HepG2 (cell line): Measurements from ENCODE around the gene PHOSPHO2. TPM values are rescaled to one million over a fixed set of nuclear protein-coding genes. Genes with fewer than 3 reads are reported as not detected.
A peak's percentile ranks its signal among the peaks of the same experiment; 100 is the strongest.

Experiments
- CHCHD3 ChIP-seq: sonication (generic); formaldehyde crosslinking; IDR thresholded peaks from 2 replicates; pipeline ENCODE4 v1.8.0; 2022; ENCODE audit warnings: mild to moderate bottlenecking, missing genetic modification reagents, moderate library complexity
- FOXA3 ChIP-seq: IDR thresholded peaks from 2 replicates; pipeline ENCODE4 v1.6.1; 2016; ENCODE audit warnings: missing genetic modification reagents, missing compliant biosample characterization
- FOXP4 ChIP-seq: sonication (generic); formaldehyde crosslinking; IDR thresholded peaks from 2 replicates; pipeline ENCODE4 v1.4.0; 2020; ENCODE audit warnings: missing genetic modification reagents
- HNF1A ChIP-seq, 2 experiments: sonication (generic) in 1 of 2; formaldehyde crosslinking in 1 of 2; IDR thresholded peaks; 2 replicates each; pipeline versions ENCODE4 v1.4.0 to v1.6.1; 2016 to 2020; ENCODE audit warnings: borderline replicate concordance in 1 of 2, low read depth in 1 of 2, mild to moderate bottlenecking in 1 of 2, missing genetic modification reagents in 1 of 2
- MLLT10 ChIP-seq: sonication (generic); formaldehyde crosslinking; IDR thresholded peaks from 2 replicates; pipeline ENCODE4 v1.4.0; 2020; ENCODE audit warnings: missing genetic modification reagents
- MXI1 ChIP-seq: IDR thresholded peaks from 3 replicates; pipeline ENCODE4 v1.6.1; 2012; ENCODE audit warnings: low read depth, low read length, inconsistent platforms, borderline replicate concordance
- NAIF1 ChIP-seq: sonication (generic); formaldehyde crosslinking; IDR thresholded peaks from 2 replicates; pipeline ENCODE4 v1.5.0; 2020; ENCODE audit warnings: mild to moderate bottlenecking, missing genetic modification reagents, borderline replicate concordance
- NFIB ChIP-seq: sonication (generic); formaldehyde crosslinking; IDR thresholded peaks from 2 replicates; pipeline ENCODE4 v1.9.0; 2021; ENCODE audit warnings: missing genetic modification reagents, mild to moderate bottlenecking, borderline replicate concordance
- NKX3-1 ChIP-seq: sonication (generic); formaldehyde crosslinking; IDR thresholded peaks from 2 replicates; pipeline ENCODE4 v1.5.0; 2020; ENCODE audit warnings: missing genetic modification reagents
- NR2F6 ChIP-seq, 2 experiments: IDR thresholded peaks; 2 replicates each; pipeline ENCODE4 v1.6.1; 2016; ENCODE audit warnings: antibody characterized with exemption in 1 of 2, mild to moderate bottlenecking in 1 of 2
- PRMT3 ChIP-seq: sonication (generic); formaldehyde crosslinking; IDR thresholded peaks from 2 replicates; pipeline ENCODE4 v1.8.1; 2022; ENCODE audit warnings: low read depth, mild to moderate bottlenecking, moderate library complexity, missing genetic modification reagents, borderline replicate concordance
- RFX1 ChIP-seq: fragments of 450-650 bp; IDR thresholded peaks from 2 replicates; pipeline ENCODE4 v1.6.1; 2017
- SIN3B ChIP-seq: fragments of 150-350 bp; IDR thresholded peaks from 2 replicates; pipeline ENCODE4 v1.6.1; 2014; ENCODE audit warnings: low read length
- SOX5 ChIP-seq: IDR thresholded peaks from 2 replicates; pipeline ENCODE4 v1.6.1; 2016; ENCODE audit warnings: borderline replicate concordance
- ZKSCAN5 ChIP-seq: sonication (generic); formaldehyde crosslinking; IDR thresholded peaks from 2 replicates; pipeline ENCODE4 v1.5.1; 2020; ENCODE audit warnings: mild to moderate bottlenecking, missing genetic modification reagents
- ZNF430 ChIP-seq: sonication (generic); formaldehyde crosslinking; IDR thresholded peaks from 2 replicates; pipeline ENCODE4 v1.9.0; 2021; ENCODE audit warnings: mild to moderate bottlenecking, missing genetic modification reagents
- ZNF431 ChIP-seq: sonication (generic); formaldehyde crosslinking; IDR thresholded peaks from 2 replicates; pipeline ENCODE4 v1.9.0; 2022; ENCODE audit warnings: missing genetic modification reagents, low read depth, mild to moderate bottlenecking, borderline replicate concordance
- ZNF766 ChIP-seq: sonication (generic); formaldehyde crosslinking; IDR thresholded peaks from 2 replicates; pipeline ENCODE4 v1.5.0; 2020; ENCODE audit warnings: missing genetic modification reagents, borderline replicate concordance
- ZNF775 ChIP-seq: sonication (generic); formaldehyde crosslinking; IDR thresholded peaks from 2 replicates; pipeline ENCODE4 v1.4.0; 2020; ENCODE audit warnings: missing genetic modification reagents, mild to moderate bottlenecking, moderate library complexity, borderline replicate concordance
- ZSCAN9 ChIP-seq: IDR thresholded peaks from 2 replicates; pipeline ENCODE4 v1.6.1; 2016; ENCODE audit warnings: borderline replicate concordance
- polyA plus RNA-seq, 8 experiments: library from polyadenylated mRNA; depleted of rRNA in 3 of 8; stranded (reverse) in 7 of 8; unstranded in 1 of 8; fragments of >200 nt; fragmentation: Illumina TruSeq in 4 of 8; extraction: Trizol in 4 of 8; gene quantifications; 2 replicates each; pipeline versions ENCODE4 v1.2.1 to v1.2.3, GENCODE V29; 2011 to 2016; ENCODE audit warnings: low read depth in 4 of 8, missing spikeins in 1 of 8, mixed read lengths in 1 of 8; ENCODE audit not compliant: insufficient read depth in 1 of 8
- total RNA-seq, 5 experiments: library from RNA; depleted of rRNA; stranded (reverse); fragments of >200 nt; fragmentation: Illumina TruSeq; extraction: Trizol; gene quantifications; 2 replicates each; pipeline ENCODE4 v1.2.3, GENCODE V29; 2016; ENCODE audit warnings: low read depth in 1 of 5
- TF ChIP-seq, protein P1 (sequence below): sonication (generic); formaldehyde crosslinking; IDR thresholded peaks from 2 replicates; pipeline ENCODE4 v1.5.1; 2020; ENCODE audit warnings: missing genetic modification reagents, mild to moderate bottlenecking, borderline replicate concordance

The PHOSPHO2 gene
- total and polyA plus RNA-seq, 2 of the 13 experiments (the other 11 are each of a cell fraction or from before 2014, with no cell fraction given) = 6.1 to 11.4 TPM

- TF ChIP-seq ZNF766 = no peak
- TF ChIP-seq ZNF775 (CRISPR knock-in tag) = no peak
- TF ChIP-seq ZNF431 = no peak; the same call in 1 of the 2 replicates
- no peak for TF ChIP-seq ZKSCAN5
- peak; percentile 40; the same call in 1 of the 2 replicates for TF ChIP-seq NR2F6 (IDR thresholded peaks at IDR 0.05)
- TF ChIP-seq NR2F6 (CRISPR knock-in tag; IDR thresholded peaks at IDR 0.05) = 0 out of 2 replicates have a peak, but pooled peaks have one; percentile 33
- 0 out of 2 replicates have a peak, but pooled peaks have one; percentile 42 for TF ChIP-seq NKX3-1 (CRISPR knock-in tag)
- 0 out of 2 replicates have a peak, but pooled peaks have one; percentile 32 for TF ChIP-seq SIN3B
- TF ChIP-seq NFIB (CRISPR knock-in tag) = no peak
- TF ChIP-seq ZNF430 (CRISPR knock-in tag) = peak; percentile 61; the same call in 1 of the 2 replicates
- TF ChIP-seq CHCHD3 (CRISPR knock-in tag) = no peak
- TF ChIP-seq NAIF1 (CRISPR knock-in tag) = peak; percentile 75; the same call in 1 of the 2 replicates
- peak; percentile 78 for TF ChIP-seq SOX5 (CRISPR knock-in tag)
- peak; percentile 92 for TF ChIP-seq FOXA3 (CRISPR knock-in tag)
- TF ChIP-seq HNF1A (IDR thresholded peaks at IDR 0.05; ENCODE audit: low read depth) = peak; percentile 52
- TF ChIP-seq HNF1A (CRISPR knock-in tag; IDR thresholded peaks at IDR 0.05; ENCODE audit: borderline replicate concordance) = peak; percentile 36; the same call in 1 of the 2 replicates
- TF ChIP-seq PRMT3 (CRISPR knock-in tag) = no peak
- no peak; the same call in 2 of the 3 replicates for TF ChIP-seq MXI1
- no peak for TF ChIP-seq RFX1
- no peak for TF ChIP-seq MLLT10 (CRISPR knock-in tag)
- TF ChIP-seq, protein P1, sequence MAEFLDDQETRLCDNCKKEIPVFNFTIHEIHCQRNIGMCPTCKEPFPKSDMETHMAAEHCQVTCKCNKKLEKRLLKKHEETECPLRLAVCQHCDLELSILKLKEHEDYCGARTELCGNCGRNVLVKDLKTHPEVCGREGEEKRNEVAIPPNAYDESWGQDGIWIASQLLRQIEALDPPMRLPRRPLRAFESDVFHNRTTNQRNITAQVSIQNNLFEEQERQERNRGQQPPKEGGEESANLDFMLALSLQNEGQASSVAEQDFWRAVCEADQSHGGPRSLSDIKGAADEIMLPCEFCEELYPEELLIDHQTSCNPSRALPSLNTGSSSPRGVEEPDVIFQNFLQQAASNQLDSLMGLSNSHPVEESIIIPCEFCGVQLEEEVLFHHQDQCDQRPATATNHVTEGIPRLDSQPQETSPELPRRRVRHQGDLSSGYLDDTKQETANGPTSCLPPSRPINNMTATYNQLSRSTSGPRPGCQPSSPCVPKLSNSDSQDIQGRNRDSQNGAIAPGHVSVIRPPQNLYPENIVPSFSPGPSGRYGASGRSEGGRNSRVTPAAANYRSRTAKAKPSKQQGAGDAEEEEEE (CRISPR knock-in tag) = no peak
- peak; percentile 79; the same call in 1 of the 2 replicates for TF ChIP-seq ZSCAN9
- peak; percentile 63 for TF ChIP-seq FOXP4 (CRISPR knock-in tag)
Measured at GRCh38 chr2:169683425-169684134, 10.7 kb upstream of the PHOSPHO2 start (continued).
